ENCODE results near the gene ANKRD13C. TPM values are rescaled to one million over a fixed set of nuclear protein-coding genes. Genes with fewer than 3 reads are reported as not detected.

The ANKRD13C gene
- total RNA-seq, 2 experiments from 2014 or later, result 24.1 to 24.9 TPM

GRCh38 chr1:70315782-70316181 lies 38.7 kb downstream of the ANKRD13C start:
- Mint-ChIP-seq H3K36me3 (ENCODE audit: low read depth) (peaks cover 13% of the 10 kb centered on the region), H3K27ac (no peak overlapping the region), H3K9me3 (no peaks in the 10 kb centered on the region), H3K27me3 (no peaks in the 10 kb centered on the region), H3K4me1 (peaks cover 8% of the 10 kb centered on the region), H3K4me3 (no peak overlapping the region)
- DNase-seq, result no peak
- CTCF ChIA-PET, result no interaction called here
- POLR2A ChIA-PET, result interaction anchor here (0.7 kb wide), 1 partner anchor 157 kb away, joined by 3 read pairs; no protein-coding TSS in a partner anchor

- no peak for DNase-seq
- Mint-ChIP-seq H3K36me3 (ENCODE audit: low read depth) (peaks cover 10% of the 10 kb centered on the region), H3K4me3 (no peak overlapping the region), H3K9me3 (no peaks in the 10 kb centered on the region), H3K27ac (no peak overlapping the region), H3K27me3 (no peaks in the 10 kb centered on the region), H3K4me1 (peaks cover 6% of the 10 kb centered on the region)
- CTCF ChIA-PET, result interaction anchor here (0.7 to 0.9 kb wide), 2 partner anchors 93 to 97 kb away, joined by 3 to 4 read pairs; partner anchors contain the start of genes CTH and SRSF11
- POLR2A ChIA-PET, result interaction anchor here (0.7 to 1.1 kb wide), 3 partner anchors 38 to 158 kb away, joined by 3 read pairs; no protein-coding TSS in a partner anchor
Observed at GRCh38 chr1:70314706-70315304, 39.7 kb downstream of the ANKRD13C start.

GRCh38 chr1:70311369-70311768 lies 43.2 kb downstream of the ANKRD13C start:
- H3K4me1 Mint-ChIP-seq, result no peaks in the 10 kb centered on the region
- no peak overlapping the region for H3K27ac Mint-ChIP-seq
- no peak overlapping the region for H3K4me3 Mint-ChIP-seq
- no peaks in the 10 kb centered on the region for H3K9me3 Mint-ChIP-seq
- ChIA-PET POLR2A (interaction anchor here (0.6 to 0.9 kb wide), 2 partner anchors 10 to 43 kb away, joined by 3 read pairs; partner anchors contain the start of gene ANKRD13C), CTCF (no interaction called here)
- peaks cover 25% of the 10 kb centered on the region for H3K36me3 Mint-ChIP-seq (ENCODE audit: low read depth)
- H3K27me3 Mint-ChIP-seq, result no peaks in the 10 kb centered on the region
- DNase-seq, result no peak

- Mint-ChIP-seq H3K4me1 (no peaks in the 10 kb centered on the region), H3K9me3 (no peaks in the 10 kb centered on the region)
- CTCF ChIA-PET, result no interaction called here
Observed at GRCh38 chr1:70299472-70299871, 55.0 kb downstream of the ANKRD13C start.

GRCh38 chr1:70295749-70296148 lies 58.8 kb downstream of the ANKRD13C start:
- DNase-seq, result no peak
- Mint-ChIP-seq H3K27me3 (no peaks in the 10 kb centered on the region), H3K27ac (no peak overlapping the region), H3K4me1 (no peaks in the 10 kb centered on the region), H3K36me3 (ENCODE audit: low read depth) (peaks cover 41% of the 10 kb centered on the region), H3K4me3 (no peak overlapping the region), H3K9me3 (no peaks in the 10 kb centered on the region)
- ChIA-PET CTCF (no interaction called here), POLR2A (no interaction called here)

More at GRCh38 chr1:70299472-70299871, 55.0 kb downstream of the ANKRD13C start:
- no peak overlapping the region for H3K4me3 Mint-ChIP-seq
- POLR2A ChIA-PET, result no interaction called here
- no peaks in the 10 kb centered on the region for H3K27me3 Mint-ChIP-seq
- no peak overlapping the region for H3K27ac Mint-ChIP-seq
- peaks cover 33% of the 10 kb centered on the region for H3K36me3 Mint-ChIP-seq (ENCODE audit: low read depth)
- DNase-seq, result no peak

GRCh38 chr1:70293186-70293843 lies 61.2 kb downstream of the ANKRD13C start:
- H3K36me3 Mint-ChIP-seq (ENCODE audit: low read depth), result peaks cover 38% of the 10 kb centered on the region
- DNase-seq, result no peak
- CTCF ChIA-PET, result interaction anchor here (0.6 kb wide), 1 partner anchor 126 kb away, joined by 4 read pairs; no protein-coding TSS in a partner anchor

GRCh38 chr1:70290218-70290617 lies 64.3 kb downstream of the ANKRD13C start:
- no peak for DNase-seq

More at GRCh38 chr1:70293186-70293843, 61.2 kb downstream of the ANKRD13C start:
- Mint-ChIP-seq H3K4me1 (no peaks in the 10 kb centered on the region), H3K4me3 (no peak overlapping the region), H3K27ac (no peak overlapping the region), H3K27me3 (no peaks in the 10 kb centered on the region), H3K9me3 (no peaks in the 10 kb centered on the region)
- POLR2A ChIA-PET, result interaction anchor here (1.9 kb wide), 1 partner anchor 61 kb away, joined by 5 read pairs; the partner anchor contains the start of gene ANKRD13C

GRCh38 chr1:70288166-70288565 lies 66.4 kb downstream of the ANKRD13C start:
- Mint-ChIP-seq H3K36me3 (ENCODE audit: low read depth) (peaks cover 30% of the 10 kb centered on the region), H3K27me3 (no peaks in the 10 kb centered on the region), H3K4me3 (no peak overlapping the region), H3K27ac (no peak overlapping the region), H3K4me1 (no peaks in the 10 kb centered on the region), H3K9me3 (no peaks in the 10 kb centered on the region)
- no peak for DNase-seq
- ChIA-PET CTCF (no interaction called here), POLR2A (no interaction called here)

More at GRCh38 chr1:70290218-70290617, 64.3 kb downstream of the ANKRD13C start:
- ChIA-PET CTCF (interaction anchor here (0.6 kb wide), 1 partner anchor 1770 kb away, joined by 3 read pairs; no protein-coding TSS in a partner anchor), POLR2A (no interaction called here)
- Mint-ChIP-seq H3K4me1 (no peaks in the 10 kb centered on the region), H3K27me3 (no peaks in the 10 kb centered on the region), H3K27ac (no peak overlapping the region), H3K9me3 (no peaks in the 10 kb centered on the region), H3K36me3 (ENCODE audit: low read depth) (peaks cover 38% of the 10 kb centered on the region), H3K4me3 (no peak overlapping the region)

GRCh38 chr1:70286453-70286852 lies 68.1 kb downstream of the ANKRD13C start:
- POLR2A ChIA-PET, result no interaction called here
- DNase-seq, result no peak
- Mint-ChIP-seq H3K4me1 (no peaks in the 10 kb centered on the region), H3K27ac (no peak overlapping the region), H3K36me3 (ENCODE audit: low read depth) (peaks cover 26% of the 10 kb centered on the region), H3K27me3 (no peaks in the 10 kb centered on the region), H3K9me3 (no peaks in the 10 kb centered on the region), H3K4me3 (no peak overlapping the region)
- CTCF ChIA-PET, result no interaction called here

- H3K27ac Mint-ChIP-seq, result no peak overlapping the region
- no peaks in the 10 kb centered on the region for H3K27me3 Mint-ChIP-seq
- POLR2A ChIA-PET, result no interaction called here
- no peak for DNase-seq
- no peaks in the 10 kb centered on the region for H3K4me1 Mint-ChIP-seq
- CTCF ChIA-PET, result no interaction called here
- H3K9me3 Mint-ChIP-seq, result no peaks in the 10 kb centered on the region
- H3K4me3 Mint-ChIP-seq, result no peak overlapping the region
- H3K36me3 Mint-ChIP-seq (ENCODE audit: low read depth), result peaks cover 24% of the 10 kb centered on the region
Observed at GRCh38 chr1:70284366-70284765, 70.2 kb downstream of the ANKRD13C start.

- Mint-ChIP-seq H3K27ac (no peak overlapping the region), H3K36me3 (ENCODE audit: low read depth) (peaks cover 18% of the 10 kb centered on the region), H3K4me1 (peaks cover 2% of the 10 kb centered on the region), H3K4me3 (no peak overlapping the region), H3K9me3 (no peaks in the 10 kb centered on the region), H3K27me3 (no peaks in the 10 kb centered on the region)
- POLR2A ChIA-PET, result no interaction called here
- DNase-seq, result no peak
- CTCF ChIA-PET, result no interaction called here
Observed at GRCh38 chr1:70278710-70279109, 75.8 kb downstream of the ANKRD13C start.

GRCh38 chr1:70277875-70278274 lies 76.6 kb downstream of the ANKRD13C start:
- DNase-seq, result no peak
- CTCF ChIA-PET, result no interaction called here
- no peaks in the 10 kb centered on the region for H3K9me3 Mint-ChIP-seq
- peaks cover 2% of the 10 kb centered on the region for H3K4me1 Mint-ChIP-seq
- POLR2A ChIA-PET, result no interaction called here
- peaks cover 23% of the 10 kb centered on the region for H3K36me3 Mint-ChIP-seq (ENCODE audit: low read depth)
- H3K27ac Mint-ChIP-seq, result no peak overlapping the region
- no peaks in the 10 kb centered on the region for H3K27me3 Mint-ChIP-seq
- no peak overlapping the region for H3K4me3 Mint-ChIP-seq

GRCh38 chr1:70265946-70266345 lies 88.6 kb downstream of the ANKRD13C start:
- no peak for DNase-seq
- CTCF ChIA-PET, result no interaction called here
- no peaks in the 10 kb centered on the region for H3K4me1 Mint-ChIP-seq
- H3K36me3 Mint-ChIP-seq (ENCODE audit: low read depth), result peaks cover 38% of the 10 kb centered on the region
- no peak overlapping the region for H3K27ac Mint-ChIP-seq
- no peaks in the 10 kb centered on the region for H3K9me3 Mint-ChIP-seq
- POLR2A ChIA-PET, result no interaction called here
- no peak overlapping the region for H3K4me3 Mint-ChIP-seq
- no peaks in the 10 kb centered on the region for H3K27me3 Mint-ChIP-seq

- CTCF ChIA-PET, result no interaction called here
- Mint-ChIP-seq H3K36me3 (ENCODE audit: low read depth) (peaks cover 40% of the 10 kb centered on the region), H3K27ac (no peak overlapping the region), H3K27me3 (no peaks in the 10 kb centered on the region), H3K4me1 (no peaks in the 10 kb centered on the region), H3K4me3 (no peak overlapping the region), H3K9me3 (no peaks in the 10 kb centered on the region)
- no peak for DNase-seq
- POLR2A ChIA-PET, result no interaction called here
Observed at GRCh38 chr1:70264839-70265238, 89.7 kb downstream of the ANKRD13C start.

All from activated CD4-positive, alpha-beta memory T cell treated with anti-CD3 and anti-CD28 coated beads, Interleukin-2, amount 10 ng/mL, durations not matched to agents 7 days and 5 days (primary cell).